Cardiac fibroblast (primary cell): ENCODE results near the gene AGPAT1.

ENCODE experiments used
- DNase-seq, 2 donors: peaks; one replicate each; pipeline versions ENCODE4 v3.0.0 to v3.0.0-alpha.2; 2010; ENCODE audit warnings: low read depth in 2 of 2
- H3K4me3 ChIP-seq, 2 donors: replicated peaks in 1 of 2; 1 replicate in 1 of 2; 2 replicates in 1 of 2; pipeline ENCODE4 v1.5.1; 2011; ENCODE audit warnings: low read depth in 2 of 2, low read length in 2 of 2, mild to moderate bottlenecking in 2 of 2, moderate library complexity in 1 of 2
- CTCF ChIP-seq: IDR thresholded peaks from one replicate; pipeline ENCODE4 v1.5.1; 2011; ENCODE audit warnings: low read depth, mild to moderate bottlenecking, low read length, inconsistent platforms

AGPAT1 gene

GRCh38 chr6:32198866-32199265 is 23.0 kb upstream of the AGPAT1 start:
- TF ChIP-seq CTCF, result no peak
- H3K4me3 ChIP-seq, result no peak overlapping the region
- no peak for DNase-seq

GRCh38 chr6:32198345-32198696 is 22.4 kb upstream of the AGPAT1 start:
- no peak for TF ChIP-seq CTCF
- H3K4me3 ChIP-seq, result no peak overlapping the region
- DNase-seq, result no peak

GRCh38 chr6:32196682-32197616 is 21.1 kb upstream of the AGPAT1 start:
- peak; percentile 28 to 38 for DNase-seq
- TF ChIP-seq CTCF, result no peak

GRCh38 chr6:32195902-32196681 is 20.2 kb upstream of the AGPAT1 start:
- H3K4me3 ChIP-seq, result peak overlapping the region; percentile 75 to 84
- no peak for TF ChIP-seq CTCF
- DNase-seq, result peak; percentile 95 to 98

More at GRCh38 chr6:32196682-32197616, 21.1 kb upstream of the AGPAT1 start:
- H3K4me3 ChIP-seq, result peak overlapping the region; percentile 75 to 84

- peak; percentile 100 for DNase-seq
- peak; percentile 63 for TF ChIP-seq CTCF
- H3K4me3 ChIP-seq, result peak overlapping the region in 1 of 2 donors; percentile 84
Measured at GRCh38 chr6:32195652-32195901, 19.7 kb upstream of the AGPAT1 start.

- peak; percentile 61 for TF ChIP-seq CTCF
- DNase-seq, result peak; percentile 78 to 79
- H3K4me3 ChIP-seq, result peak overlapping the region; percentile 41 to 51
Measured at GRCh38 chr6:32194825-32195651, 19.2 kb upstream of the AGPAT1 start.
